Natural killer cell (primary cell): Measurements from ENCODE around the gene B3GALNT1. TPM values are rescaled to one million over a fixed set of nuclear protein-coding genes. Genes with fewer than 3 reads are reported as not detected.

ENCODE experiments used
- ATAC-seq, 3 donors: fragments of 150-1000 bp in 2 of 3; fragments of 200-7000 bp in 1 of 3; cut with Tn5 transposase; 1 replicate in 1 of 3; 2 replicates in 2 of 3; pipeline ENCODE4 v1.10.0; 2021; ENCODE audit warnings: mild to moderate bottlenecking in 2 of 3, moderate library complexity in 2 of 3
- DNase-seq, 2 donors: peaks; one replicate each; pipeline versions ENCODE4 v3.0.0 to v3.0.0-alpha.2; 2013 to 2021; ENCODE audit warnings: mixed read lengths in 1 of 2
- H3K27ac ChIP-seq: one replicate; pipeline ENCODE4 v1.5.1; 2013; ENCODE audit warnings: mild to moderate bottlenecking, low read length
- H3K27me3 ChIP-seq: one replicate; pipeline ENCODE4 v1.6.1; 2013; ENCODE audit warnings: low read length; ENCODE audit not compliant: control insufficient read depth, insufficient read depth
- H3K36me3 ChIP-seq: one replicate; pipeline ENCODE4 v1.6.1; 2013; ENCODE audit warnings: low read length; ENCODE audit not compliant: control insufficient read depth, insufficient read depth
- H3K4me1 ChIP-seq: one replicate; pipeline ENCODE4 v1.6.1; 2013; ENCODE audit warnings: low read length; ENCODE audit not compliant: control insufficient read depth, insufficient read depth
- H3K4me3 ChIP-seq: one replicate; pipeline ENCODE4 v1.5.1; 2013; ENCODE audit warnings: low read length
- H3K9me3 ChIP-seq: one replicate; pipeline ENCODE4 v1.6.1; 2013; ENCODE audit warnings: low read length; ENCODE audit not compliant: control insufficient read depth, insufficient read depth
- H3K27ac Mint-ChIP-seq, 2 donors: one replicate each; pipeline ENCODE4 v1.8.0; 2022; ENCODE audit warnings: mild to moderate bottlenecking in 2 of 2, mixed read lengths in 2 of 2, moderate library complexity in 1 of 2
- H3K27me3 Mint-ChIP-seq, 2 donors: one replicate each; pipeline ENCODE4 v1.8.0; 2022; ENCODE audit warnings: low read depth in 2 of 2, mixed read lengths in 2 of 2
- H3K36me3 Mint-ChIP-seq: one replicate; pipeline ENCODE4 v1.8.0; 2022; ENCODE audit warnings: mixed read lengths
- H3K4me1 Mint-ChIP-seq, 2 donors: one replicate each; pipeline ENCODE4 v1.8.0; 2022; ENCODE audit warnings: mixed read lengths in 2 of 2
- H3K4me3 Mint-ChIP-seq: one replicate; pipeline ENCODE4 v1.8.0; 2022; ENCODE audit warnings: mild to moderate bottlenecking, moderate library complexity, mixed read lengths
- H3K9me3 Mint-ChIP-seq, 2 donors: one replicate each; pipeline ENCODE4 v1.8.0; 2022; ENCODE audit warnings: mixed read lengths in 2 of 2
- CTCF ChIP-seq: fragments of 200-600 bp; IDR thresholded peaks from one replicate; pipeline ENCODE4 v1.8.0; 2022; ENCODE audit warnings: antibody characterized with exemption
- WGBS: methylation state at CpG from one replicate; pipeline ENCODE4 v1.1.7; 2013; ENCODE audit warnings: missing lambda C conversion rate; ENCODE audit not compliant: insufficient coverage; 5-methylcytosine and 5-hydroxymethylcytosine counted together
- intact Hi-C: fragments of 100-400 bp; cut with micrococcal nuclease; formaldehyde crosslinking; loops from one replicate; pipeline ENCODE4 v1.14.2; 2022
- total RNA-seq, 4 donors: library from RNA; stranded (reverse); fragments of 120-200 nt in 1 of 4; gene quantifications; one replicate each; pipeline versions ENCODE4 v1.2.3 to v1.2.4, GENCODE V29; 2013 to 2022

The B3GALNT1 gene
- total RNA-seq, 3 donors from 2014 or later (not counting 1 experiment from before 2014, with no cell fraction given): 2.0 to 4.3 (median 2.5) TPM

- H3K4me3 ChIP-seq: no peak overlapping the region
- H3K27ac ChIP-seq: no peak overlapping the region
- Mint-ChIP-seq H3K9me3 (no peaks in the 10 kb centered on the region), H3K36me3 (no peaks in the 10 kb centered on the region), H3K4me3 (no peak overlapping the region), H3K4me1 (no peaks in the 10 kb centered on the region), H3K27ac (no peak overlapping the region), H3K27me3 (peaks cover 12 to 26% of the 10 kb centered on the region in 2 donors)
- H3K36me3 ChIP-seq: no peaks in the 10 kb centered on the region
- DNase-seq: no peak
- intact Hi-C loops: no loop called here
- H3K9me3 ChIP-seq: no peaks in the 10 kb centered on the region
- no peaks in the 10 kb centered on the region for H3K4me1 ChIP-seq
- no peaks in the 10 kb centered on the region for H3K27me3 ChIP-seq
- WGBS: 71% methylated on average over 1 of the region's 1 CpG
- TF ChIP-seq CTCF: no peak
- ATAC-seq: no peak
Measured at GRCh38 chr3:161149529-161149928, 44.4 kb upstream of the B3GALNT1 start.

GRCh38 chr3:161148832-161149475 lies 43.8 kb upstream of the B3GALNT1 start:
- Mint-ChIP-seq H3K9me3 (no peaks in the 10 kb centered on the region), H3K36me3 (no peaks in the 10 kb centered on the region), H3K4me3 (no peak overlapping the region), H3K4me1 (no peaks in the 10 kb centered on the region), H3K27ac (no peak overlapping the region), H3K27me3 (peaks cover 10 to 26% of the 10 kb centered on the region in 2 donors)
- no peak for TF ChIP-seq CTCF
- Histone ChIP-seq H3K4me3 (no peak overlapping the region), H3K27ac (no peak overlapping the region), H3K27me3 (no peaks in the 10 kb centered on the region), H3K36me3 (no peaks in the 10 kb centered on the region), H3K4me1 (no peaks in the 10 kb centered on the region), H3K9me3 (no peaks in the 10 kb centered on the region)
- WGBS: 79% methylated on average over 4 of the region's 4 CpGs
- no peak for ATAC-seq
- no peak for DNase-seq
- intact Hi-C loops: no loop called here

- Histone ChIP-seq H3K4me1 (no peaks in the 10 kb centered on the region), H3K36me3 (no peaks in the 10 kb centered on the region), H3K27me3 (no peaks in the 10 kb centered on the region), H3K9me3 (no peaks in the 10 kb centered on the region), H3K4me3 (no peak overlapping the region), H3K27ac (no peak overlapping the region)
- no peak for TF ChIP-seq CTCF
- Mint-ChIP-seq H3K36me3 (no peaks in the 10 kb centered on the region), H3K4me1 (no peaks in the 10 kb centered on the region), H3K27ac (no peak overlapping the region), H3K9me3 (no peaks in the 10 kb centered on the region), H3K27me3 (peaks cover 4 to 13% of the 10 kb centered on the region in 2 donors), H3K4me3 (no peak overlapping the region)
- intact Hi-C loops: no loop called here
- no peak for DNase-seq
- ATAC-seq: no peak
- WGBS: 100% methylated on average over 1 of the region's 1 CpG
Measured at GRCh38 chr3:161142486-161142885, 37.3 kb upstream of the B3GALNT1 start.

- Mint-ChIP-seq H3K4me1 (no peaks in the 10 kb centered on the region), H3K36me3 (no peaks in the 10 kb centered on the region), H3K9me3 (no peaks in the 10 kb centered on the region), H3K27me3 (peaks cover 4 to 14% of the 10 kb centered on the region in 2 donors), H3K27ac (no peak overlapping the region), H3K4me3 (no peak overlapping the region)
- Histone ChIP-seq H3K27me3 (no peaks in the 10 kb centered on the region), H3K9me3 (no peaks in the 10 kb centered on the region), H3K36me3 (no peaks in the 10 kb centered on the region), H3K4me3 (no peak overlapping the region), H3K4me1 (no peaks in the 10 kb centered on the region), H3K27ac (no peak overlapping the region)
- DNase-seq (no peak), ATAC-seq (no peak)
- intact Hi-C loops: no loop called here
- WGBS: 81% methylated on average over 2 of the region's 3 CpGs
- TF ChIP-seq CTCF: no peak
Measured at GRCh38 chr3:161139686-161140085, 34.5 kb upstream of the B3GALNT1 start.
